Motor neuron (in vitro differentiated cells): ENCODE measurements around the gene RD3L. TPM values are rescaled to one million over a fixed set of nuclear protein-coding genes. Genes with fewer than 3 reads are reported as not detected.
"Not testable (repeated sequence)": the region's sequence is repeated elsewhere in the genome, so short reads cannot be mapped to it uniquely, and the experiment has no call there.

Experiments used
- ATAC-seq, 8 experiments: fragments of 200-7000 bp; cut with Tn5 transposase; replicated peaks in 6 of 8; 2 replicates each; pipeline ENCODE4 v1.8.0; 2021; ENCODE audit warnings: mild to moderate bottlenecking in 8 of 8, moderate library complexity in 8 of 8
- H3K27ac ChIP-seq, 2 donors: fragments of 250-450 bp; sonication (Bioruptor Pico); 2 replicates each; pipeline ENCODE4 v1.9.0; 2021; ENCODE audit warnings: antibody characterized with exemption in 2 of 2, mild to moderate bottlenecking in 2 of 2, moderate library complexity in 1 of 2
- H3K4me1 ChIP-seq, 2 donors: fragments of 250-450 bp; sonication (Bioruptor Pico); replicated peaks in 1 of 2; 2 replicates each; pipeline ENCODE4 v1.6.1; 2021; ENCODE audit warnings: antibody characterized with exemption in 2 of 2, mild to moderate bottlenecking in 2 of 2, moderate library complexity in 1 of 2
- H3K4me3 ChIP-seq, 5 donors: fragments of 250-450 bp; sonication (Bioruptor Pico); 2 replicates each; pipeline ENCODE4 v1.9.0; 2021; ENCODE audit warnings: antibody characterized with exemption in 5 of 5, mild to moderate bottlenecking in 5 of 5, moderate library complexity in 4 of 5
- WGBS, 10 experiments: fragments of 450-650 bp; shearing (Covaris generic); methylation state at CpG; one replicate each; pipeline ENCODE4 v1.0.0; 2022; 5-methylcytosine and 5-hydroxymethylcytosine counted together
- in situ Hi-C, 9 experiments: fragments of 400-800 bp; cut with MboI; loops; one replicate each; pipeline ENCODE4 v1.15.0; 2021; ENCODE audit warnings: low sequenced_read_pairs in 9 of 9, low pct_unique_long_range_greater_than_20kb in 2 of 9; ENCODE audit not compliant: unreplicated experiment in 9 of 9
- total RNA-seq, 8 experiments: library from RNA; unstranded; fragments of 300-600 nt; gene quantifications; 2 replicates each; pipeline versions ENCODE4 v1.2.3 to v1.2.4, GENCODE V29; 2022

The RD3L gene
- total RNA-seq, result under 1 TPM in 1 of 8 experiments, not detected in 7; 0.21 TPM

DNA sequence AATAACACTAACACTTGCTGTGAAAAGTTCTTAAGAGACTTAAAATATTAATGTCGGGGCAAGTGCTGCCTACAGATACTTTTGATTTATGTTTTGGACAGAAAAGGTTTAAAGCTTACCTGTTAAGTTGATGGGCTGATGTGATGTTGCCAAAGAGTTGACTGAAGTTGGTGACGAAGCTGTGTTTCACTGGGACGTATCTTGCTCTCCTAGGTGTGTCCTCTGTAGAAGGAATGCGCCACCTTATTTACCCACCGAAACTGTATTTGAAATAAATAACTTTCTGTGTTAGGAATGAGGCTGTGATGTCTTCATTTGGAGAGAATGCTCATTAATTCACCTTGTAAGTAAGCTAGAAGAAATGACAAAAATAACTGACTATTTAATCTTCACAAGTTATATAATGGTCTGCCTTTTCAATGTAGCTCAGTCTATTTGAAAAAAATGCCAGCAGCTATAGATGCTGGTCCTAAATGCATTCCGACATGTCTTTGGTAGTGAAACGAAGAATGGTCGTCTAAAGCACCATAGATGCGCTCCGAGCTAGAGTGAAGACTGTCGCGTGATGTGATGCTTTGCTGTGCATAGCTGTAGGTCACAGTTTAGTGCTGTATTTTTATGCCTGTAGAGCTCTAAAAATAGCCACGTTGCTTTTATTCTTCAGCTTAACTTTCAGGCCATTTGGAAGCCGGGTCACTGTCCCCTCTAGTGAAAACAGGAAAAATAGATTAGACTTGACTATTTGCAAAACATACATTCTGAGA is at the start of gene RD3L:
RD3L (minus strand) TSS at position 557 of the 764 bp plus-strand sequence. CDS start 834 bp downstream, outside the sequence.
- in situ Hi-C loops, result no loop called here
- no peak for ATAC-seq
- Histone ChIP-seq H3K27ac (no peak within 1 kb of the TSS), H3K4me3 (no peak within 1 kb of the TSS), H3K4me1 (no peaks in the 10 kb centered on the region)
- WGBS, 10 experiments, result 49 to 86% (median 67%) methylated on average over 3 to 14 of the region's 14 CpGs

DNA sequence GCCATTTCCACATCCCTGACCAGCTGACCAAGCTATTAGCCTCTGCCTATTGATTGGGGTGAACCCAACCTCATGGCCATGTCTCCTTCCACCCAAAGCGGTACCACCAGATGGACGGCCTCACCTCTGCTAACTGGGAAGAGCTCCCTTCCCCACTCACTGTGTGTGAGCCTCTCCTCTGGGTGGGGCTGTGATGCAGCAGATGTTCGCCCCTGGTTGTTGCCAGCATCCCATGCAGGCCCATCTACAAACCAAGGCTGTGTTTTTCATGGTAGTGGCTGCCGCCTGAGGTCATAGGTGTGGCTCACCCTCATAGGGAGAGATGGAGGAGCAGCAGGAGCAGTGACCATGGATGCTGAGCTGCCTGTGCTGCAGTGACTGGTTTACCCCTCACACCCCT is 47.6 kb upstream of the RD3L start:
- in situ Hi-C loops, result loop anchor here in 1 of 9 experiments (25.0 kb wide), 1 partner anchor 178 kb away; no protein-coding TSS in a partner anchor
- 80 to 100% methylated on average over 1 to 2 of the region's 4 CpGs; no CpG with 5 or more reads in 8 of the 10 experiments for WGBS, 10 experiments
- Histone ChIP-seq H3K4me3 (no peak overlapping the region), H3K27ac (no peak overlapping the region), H3K4me1 (no peaks in the 10 kb centered on the region)
- peak in 1 of 8 experiments; percentile 66 for ATAC-seq

DNA sequence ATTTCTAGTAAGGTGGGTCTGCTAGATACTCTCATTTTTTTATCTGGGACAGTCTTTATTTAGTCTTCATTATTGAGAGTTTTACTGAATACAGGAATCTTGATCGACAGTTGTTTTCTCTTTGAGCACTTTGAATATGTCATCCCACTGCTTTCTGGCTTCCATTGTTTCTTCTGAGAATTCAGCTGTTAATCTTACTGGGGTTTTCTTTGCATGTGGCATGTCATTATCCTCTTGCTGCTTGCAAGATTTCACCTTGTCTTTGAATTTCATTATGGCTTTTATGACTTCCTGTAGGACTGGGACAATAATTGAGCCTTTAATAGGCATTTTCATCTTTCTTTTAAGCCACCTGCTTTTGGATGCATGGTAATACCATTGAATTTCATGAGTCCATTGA is 46.7 kb upstream of the RD3L start:
- in situ Hi-C loops, result loop anchor here in 1 of 9 experiments (25.0 kb wide), 1 partner anchor 177 kb away; no protein-coding TSS in a partner anchor

DNA sequence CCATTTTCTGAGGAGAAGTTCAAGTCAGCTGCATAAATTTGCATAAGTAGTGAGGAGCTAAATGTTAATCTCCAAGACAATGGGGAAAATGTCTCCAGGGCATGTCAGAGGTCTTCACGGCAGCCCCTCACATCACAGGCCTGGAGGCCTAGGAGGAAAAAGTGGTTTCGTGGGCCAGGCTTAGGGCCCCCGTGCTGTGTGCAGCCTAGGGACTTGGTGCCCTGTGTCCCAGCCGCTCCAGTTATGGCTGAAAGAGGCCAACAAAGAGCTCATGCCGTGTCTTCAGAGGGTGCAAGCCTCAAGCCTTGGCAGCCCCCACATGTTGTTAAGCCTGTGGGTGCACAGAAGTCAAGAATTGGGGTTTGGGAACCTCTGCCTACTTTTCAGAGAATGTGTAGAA is 41.9 kb upstream of the RD3L start:
- 36 to 100% (median 69%) methylated on average over 1 to 5 of the region's 5 CpGs; no CpG with 5 or more reads in 4 of the 10 experiments for WGBS, 10 experiments
- no peak for ATAC-seq
- Histone ChIP-seq H3K4me1 (no peaks in the 10 kb centered on the region), H3K27ac (no peak overlapping the region), H3K4me3 (no peak overlapping the region)
- in situ Hi-C loops, result loop anchor here in 1 of 9 experiments (25.0 kb wide), 1 partner anchor 172 kb away; no protein-coding TSS in a partner anchor

More for the DNA sequence above, 46.7 kb upstream of the RD3L start:
- H3K4me3 ChIP-seq, result no peak overlapping the region
- no peak overlapping the region for H3K27ac ChIP-seq
- no peaks in the 10 kb centered on the region for H3K4me1 ChIP-seq
- WGBS, 10 experiments, result 60 to 100% (median 80%) methylated on average over 1 of the region's 1 CpG; no CpG with 5 or more reads in 1 of the 10 experiments
- no peak for ATAC-seq

GRCh38 chr14:103980623-103981238 is 38.4 kb upstream of the RD3L start:
- in situ Hi-C loops, result loop anchor here in 1 of 9 experiments (25.0 kb wide), 1 partner anchor 168 kb away; no protein-coding TSS in a partner anchor
- 0 to 97% (median 66%) methylated on average over 1 to 4 of the region's 14 CpGs; no CpG with 5 or more reads in 6 of the 10 experiments for WGBS, 10 experiments
- not testable (repeated sequence) for H3K27ac ChIP-seq, H3K4me3 ChIP-seq, H3K4me1 ChIP-seq
- peak in 1 of 8 experiments; percentile 38 for ATAC-seq

- Histone ChIP-seq H3K27ac (no peak overlapping the region), H3K4me1 (no peaks in the 10 kb centered on the region), H3K4me3 (no peak overlapping the region)
- WGBS, 10 experiments, result 17 to 100% (median 49%) methylated on average over 1 to 2 of the region's 2 CpGs; no CpG with 5 or more reads in 2 of the 10 experiments
- no peak for ATAC-seq
- in situ Hi-C loops, result loop anchor here in 1 of 9 experiments (10.0 kb wide), 1 partner anchor 170 kb away; no protein-coding TSS in a partner anchor
Observed at GRCh38 chr14:103974575-103974974, 32.2 kb upstream of the RD3L start.

GRCh38 chr14:103973354-103973753 is 31.0 kb upstream of the RD3L start:
- WGBS, 10 experiments, result 50 to 71% (median 60%) methylated on average over 1 to 3 of the region's 4 CpGs; no CpG with 5 or more reads in 3 of the 10 experiments
- Histone ChIP-seq H3K4me3 (no peak overlapping the region), H3K27ac (no peak overlapping the region), H3K4me1 (no peaks in the 10 kb centered on the region)
- no peak for ATAC-seq
- in situ Hi-C loops, result loop anchor here in 1 of 9 experiments (10.0 kb wide), 1 partner anchor 169 kb away; no protein-coding TSS in a partner anchor

GRCh38 chr14:103969961-103970360 is 27.6 kb upstream of the RD3L start:
- no peak for ATAC-seq
- Histone ChIP-seq H3K27ac (no peak overlapping the region), H3K4me1 (no peaks in the 10 kb centered on the region), H3K4me3 (no peak overlapping the region)
- WGBS, 10 experiments, result 88 to 100% methylated on average over 1 to 3 of the region's 4 CpGs; no CpG with 5 or more reads in 8 of the 10 experiments
- in situ Hi-C loops, result loop anchor here in 1 of 9 experiments (10.0 kb wide), 1 partner anchor 165 kb away; no protein-coding TSS in a partner anchor

GRCh38 chr14:103966631-103967030 is 24.3 kb upstream of the RD3L start:
- H3K27ac ChIP-seq, result no peak overlapping the region
- in situ Hi-C loops, result no loop called here
- no peak overlapping the region for H3K4me3 ChIP-seq

GRCh38 chr14:103961928-103962578 is 19.7 kb upstream of the RD3L start:
- Histone ChIP-seq H3K27ac (no peak overlapping the region), H3K4me1 (no peaks in the 10 kb centered on the region), H3K4me3 (no peak overlapping the region)
- WGBS, 10 experiments, result 23 to 87% (median 68%) methylated on average over 1 to 5 of the region's 5 CpGs
- no peak for ATAC-seq
- in situ Hi-C loops, result no loop called here

More at GRCh38 chr14:103966631-103967030, 24.3 kb upstream of the RD3L start:
- no peaks in the 10 kb centered on the region for H3K4me1 ChIP-seq
- ATAC-seq, result no peak

GRCh38 chr14:103960457-103961055 is 18.2 kb upstream of the RD3L start:
- in situ Hi-C loops, result no loop called here
- no peak overlapping the region for H3K4me3 ChIP-seq
- WGBS, 10 experiments, result 25 to 78% (median 58%) methylated on average over 3 to 11 of the region's 11 CpGs

GRCh38 chr14:103949131-103949790 is 6.9 kb upstream of the RD3L start:
- H3K27ac ChIP-seq, result no peak overlapping the region
- H3K4me3 ChIP-seq, result no peak overlapping the region
- no peak for ATAC-seq
- H3K4me1 ChIP-seq, result no peaks in the 10 kb centered on the region
- WGBS, 10 experiments, result 10 to 90% (median 74%) methylated on average over 2 to 5 of the region's 5 CpGs; no CpG with 5 or more reads in 1 of the 10 experiments
- in situ Hi-C loops, result no loop called here

More at GRCh38 chr14:103960457-103961055, 18.2 kb upstream of the RD3L start:
- ATAC-seq, result peak in 1 of 8 experiments; percentile 25
- no peak overlapping the region for H3K27ac ChIP-seq
- no peaks in the 10 kb centered on the region for H3K4me1 ChIP-seq
